GM23338 (cell line): ENCODE measurements around the gene COL1A1. TPM values are rescaled to one million over a fixed set of nuclear protein-coding genes. Genes with fewer than 3 reads are reported as not detected.

Source experiments
- ATAC-seq: fragments of 200-7000 bp; cut with Tn5 transposase; 3 replicates; pipeline ENCODE4 v1.9.1; 2020
- DNase-seq: peaks from one replicate; pipeline ENCODE4 v3.0.0-alpha.2; 2015; ENCODE audit warnings: low spot score
- H2AFZ ChIP-seq: fragments of 200-600 bp; sonication (generic); 2 replicates; pipeline ENCODE4 v1.8.0; 2016; ENCODE audit warnings: antibody characterized with exemption, mild to moderate bottlenecking, moderate library complexity
- H3F3A ChIP-seq: fragments of 200-600 bp; sonication (generic); replicated peaks from 2 replicates; pipeline ENCODE4 v1.8.0; 2017; ENCODE audit warnings: antibody characterized with exemption, mixed run types, low read depth
- H3K27ac ChIP-seq: fragments of 200-600 bp; sonication (generic); 2 replicates; pipeline ENCODE4 v1.6.1; 2016; ENCODE audit warnings: low read depth
- H3K27me3 ChIP-seq: fragments of 200-600 bp; sonication (generic); 2 replicates; pipeline ENCODE4 v1.8.0; 2016; ENCODE audit warnings: mild to moderate bottlenecking, mixed run types, moderate library complexity; ENCODE audit not compliant: insufficient read depth
- H3K36me3 ChIP-seq: fragments of 200-600 bp; sonication (generic); 2 replicates; pipeline ENCODE4 v1.8.0; 2016; ENCODE audit warnings: mild to moderate bottlenecking; ENCODE audit not compliant: insufficient read depth
- H3K4me1 ChIP-seq: fragments of 200-600 bp; sonication (generic); 2 replicates; pipeline ENCODE4 v1.8.0; 2016; ENCODE audit warnings: mild to moderate bottlenecking, moderate library complexity; ENCODE audit not compliant: insufficient read depth
- H3K4me2 ChIP-seq: fragments of 200-600 bp; sonication (generic); 2 replicates; pipeline ENCODE4 v1.7.1; 2017; ENCODE audit warnings: mixed run types
- H3K4me3 ChIP-seq: fragments of 200-600 bp; sonication (generic); 2 replicates; pipeline ENCODE4 v1.6.1; 2016; ENCODE audit warnings: mixed run types
- H3K79me2 ChIP-seq: fragments of 200-600 bp; sonication (generic); replicated peaks from 2 replicates; pipeline ENCODE4 v1.8.0; 2017; ENCODE audit warnings: mild to moderate bottlenecking; ENCODE audit not compliant: insufficient read depth
- H3K9me2 ChIP-seq: fragments of 200-600 bp; sonication (generic); 2 replicates; pipeline ENCODE4 v1.8.0; 2017; ENCODE audit not compliant: insufficient read depth
- H4K20me1 ChIP-seq: fragments of 200-600 bp; sonication (generic); replicated peaks from 2 replicates; pipeline ENCODE4 v1.8.0; 2017; ENCODE audit warnings: mild to moderate bottlenecking; ENCODE audit not compliant: insufficient read depth
- H3K27ac Mint-ChIP-seq: 2 replicates; pipeline ENCODE4 v1.8.0; 2020; ENCODE audit warnings: inconsistent platforms, mild to moderate bottlenecking, moderate library complexity, mixed read lengths
- H3K27me3 Mint-ChIP-seq: 3 replicates; pipeline ENCODE4 v1.8.0; 2022; ENCODE audit warnings: low read depth, mild to moderate bottlenecking, moderate library complexity, mixed read lengths, inconsistent platforms; ENCODE audit not compliant: insufficient read depth, poor library complexity
- H3K36me3 Mint-ChIP-seq: 3 replicates; pipeline ENCODE4 v1.8.0; 2021; ENCODE audit warnings: low read depth, mild to moderate bottlenecking, inconsistent platforms, moderate library complexity, mixed read lengths
- H3K4me1 Mint-ChIP-seq: 3 replicates; pipeline ENCODE4 v1.8.0; 2020; ENCODE audit warnings: mild to moderate bottlenecking, inconsistent platforms, mixed read lengths
- H3K4me3 Mint-ChIP-seq: 3 replicates; pipeline ENCODE4 v1.8.0; 2021; ENCODE audit warnings: moderate library complexity, mild to moderate bottlenecking, inconsistent platforms, mixed read lengths
- H3K9me3 Mint-ChIP-seq: 3 replicates; pipeline ENCODE4 v1.8.0; 2020; ENCODE audit warnings: moderate library complexity, mild to moderate bottlenecking, inconsistent platforms, mixed read lengths
- CREB1 ChIP-seq: fragments of 250-450 bp; sonication (Bioruptor Pico); IDR thresholded peaks from 2 replicates; pipeline ENCODE4 v1.5.0; 2020; ENCODE audit warnings: low read depth, mild to moderate bottlenecking, moderate library complexity
- EZH2phosphoT487 ChIP-seq: fragments of 200-600 bp; sonication (generic); IDR thresholded peaks from one replicate; pipeline ENCODE4 v1.8.1; 2018; ENCODE audit warnings: antibody characterized with exemption; ENCODE audit not compliant: unreplicated experiment
- JUNB ChIP-seq: IDR thresholded peaks from one replicate; pipeline ENCODE4 v1.6.1; 2016; ENCODE audit warnings: antibody characterized with exemption; ENCODE audit not compliant: unreplicated experiment
- NANOG ChIP-seq: IDR thresholded peaks from 2 replicates; pipeline ENCODE4 v1.6.1; 2016; ENCODE audit warnings: antibody characterized with exemption, borderline replicate concordance
- POLR2AphosphoS5 ChIP-seq: IDR thresholded peaks from 2 replicates; pipeline ENCODE4 v1.6.1; 2016; ENCODE audit warnings: antibody characterized with exemption, low read depth
- ZNF114 ChIP-seq: fragments of 250-450 bp; sonication (Bioruptor Pico); IDR thresholded peaks from 2 replicates; pipeline ENCODE4 v1.5.0; 2020; ENCODE audit warnings: mild to moderate bottlenecking, moderate library complexity
- ZNF331 ChIP-seq: fragments of 250-450 bp; sonication (Bioruptor Pico); IDR thresholded peaks from 2 replicates; pipeline ENCODE4 v1.5.0; 2020; ENCODE audit warnings: low read depth, mild to moderate bottlenecking, moderate library complexity
- polyA plus RNA-seq: library from polyadenylated mRNA; unstranded; fragments of >200 nt; fragmentation: Nextera tagmentation; extraction: Ambion mirVana; gene quantifications from 2 replicates; pipeline ENCODE4 v1.2.1, GENCODE V29; 2016
- total RNA-seq: library from RNA; depleted of rRNA; stranded (reverse); fragments of >200 nt; shearing (Covaris generic); gene quantifications from 2 replicates; pipeline ENCODE4 v1.2.3, GENCODE V29; 2014
- TF ChIP-seq, protein P1 (sequence below): IDR thresholded peaks from 2 replicates; pipeline ENCODE4 v1.6.1; 2016; ENCODE audit warnings: antibody characterized with exemption
- TF ChIP-seq, protein P2 (sequence below), 2 experiments: fragments of 200-600 bp in 1 of 2; sonication (generic) in 1 of 2; conservative IDR thresholded peaks; 2 replicates each; pipeline versions ENCODE4 v1.5.1 to v1.6.1; 2016 to 2017; ENCODE audit warnings: antibody characterized with exemption in 2 of 2, low read depth in 2 of 2, mild to moderate bottlenecking in 2 of 2, moderate library complexity in 1 of 2
- TF ChIP-seq, protein P3 (sequence below): fragments of 250-450 bp; sonication (Bioruptor Pico); IDR thresholded peaks from 2 replicates; pipeline ENCODE4 v1.5.0; 2020; ENCODE audit warnings: mild to moderate bottlenecking, moderate library complexity

Gene COL1A1
- total and polyA plus RNA-seq, 2 experiments from 2014 or later, result 21.2 to 34.3 TPM

DNA sequence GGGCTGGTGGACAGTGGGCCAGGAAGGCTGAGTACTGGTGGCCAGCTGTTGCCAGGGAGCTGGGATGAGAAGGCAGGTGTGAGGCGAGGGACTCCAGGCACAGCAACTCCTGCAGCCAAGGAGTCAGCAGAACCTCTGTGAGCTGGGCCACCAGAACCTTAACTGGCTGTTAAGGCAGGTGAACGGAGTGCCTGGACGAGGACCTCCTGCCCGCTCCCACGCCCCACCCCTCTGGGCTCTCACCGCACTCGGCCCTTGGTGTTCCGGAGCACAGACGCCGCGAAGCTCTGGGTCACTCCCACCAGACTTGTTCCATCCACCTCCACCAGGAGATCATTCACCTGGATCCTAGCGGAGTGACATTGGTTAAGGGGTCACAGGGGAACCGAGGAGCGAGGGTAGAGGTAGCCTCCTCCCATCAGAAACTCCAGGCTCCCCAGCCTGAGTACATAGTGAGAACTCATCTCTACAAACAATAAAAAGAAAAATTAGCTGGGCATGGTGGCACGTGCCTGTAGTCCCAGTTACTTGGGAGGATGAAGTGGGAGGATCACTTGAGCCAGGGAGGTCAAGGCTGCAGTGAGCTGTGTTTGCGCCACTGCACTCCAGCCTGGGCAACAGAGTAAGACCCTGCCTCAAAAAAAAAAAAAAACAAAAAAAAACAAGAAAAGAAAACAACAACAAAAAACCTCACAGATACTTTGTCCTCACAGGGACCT, 60.2 kb downstream of the COL1A1 start:
- H3K4me2 ChIP-seq, result no peak overlapping the region
- H3K79me2 ChIP-seq, result no peaks in the 10 kb centered on the region
- no peaks in the 10 kb centered on the region for H4K20me1 ChIP-seq
- no peak overlapping the region for H3K4me3 ChIP-seq
- H3K36me3 ChIP-seq, result no peaks in the 10 kb centered on the region; the same call in 1 of the 2 replicates
- TF ChIP-seq ZNF114 (CRISPR knock-in tag), result no peak
- no peak for TF ChIP-seq NANOG
- TF ChIP-seq JUNB, result no peak
- TF ChIP-seq ZNF331 (CRISPR knock-in tag), result no peak
- no peak for TF ChIP-seq CREB1 (CRISPR knock-in tag)
- TF ChIP-seq EZH2phosphoT487, result no peak
- Mint-ChIP-seq H3K4me1 (peaks cover 19% of the 10 kb centered on the region), H3K27me3 (peaks cover 25% of the 10 kb centered on the region), H3K36me3 (peaks cover 53% of the 10 kb centered on the region), H3K27ac (no peak overlapping the region), H3K9me3 (no peaks in the 10 kb centered on the region), H3K4me3 (no peak overlapping the region)
- no peaks in the 10 kb centered on the region for H3F3A ChIP-seq
- no peak overlapping the region for H2AFZ ChIP-seq
- ATAC-seq (no peak), DNase-seq (no peak)
- no peaks in the 10 kb centered on the region for H3K9me2 ChIP-seq
- H3K4me1 ChIP-seq, result peaks cover 5% of the 10 kb centered on the region
- no peak overlapping the region for H3K27ac ChIP-seq
- H3K27me3 ChIP-seq, result no peaks in the 10 kb centered on the region

DNA sequence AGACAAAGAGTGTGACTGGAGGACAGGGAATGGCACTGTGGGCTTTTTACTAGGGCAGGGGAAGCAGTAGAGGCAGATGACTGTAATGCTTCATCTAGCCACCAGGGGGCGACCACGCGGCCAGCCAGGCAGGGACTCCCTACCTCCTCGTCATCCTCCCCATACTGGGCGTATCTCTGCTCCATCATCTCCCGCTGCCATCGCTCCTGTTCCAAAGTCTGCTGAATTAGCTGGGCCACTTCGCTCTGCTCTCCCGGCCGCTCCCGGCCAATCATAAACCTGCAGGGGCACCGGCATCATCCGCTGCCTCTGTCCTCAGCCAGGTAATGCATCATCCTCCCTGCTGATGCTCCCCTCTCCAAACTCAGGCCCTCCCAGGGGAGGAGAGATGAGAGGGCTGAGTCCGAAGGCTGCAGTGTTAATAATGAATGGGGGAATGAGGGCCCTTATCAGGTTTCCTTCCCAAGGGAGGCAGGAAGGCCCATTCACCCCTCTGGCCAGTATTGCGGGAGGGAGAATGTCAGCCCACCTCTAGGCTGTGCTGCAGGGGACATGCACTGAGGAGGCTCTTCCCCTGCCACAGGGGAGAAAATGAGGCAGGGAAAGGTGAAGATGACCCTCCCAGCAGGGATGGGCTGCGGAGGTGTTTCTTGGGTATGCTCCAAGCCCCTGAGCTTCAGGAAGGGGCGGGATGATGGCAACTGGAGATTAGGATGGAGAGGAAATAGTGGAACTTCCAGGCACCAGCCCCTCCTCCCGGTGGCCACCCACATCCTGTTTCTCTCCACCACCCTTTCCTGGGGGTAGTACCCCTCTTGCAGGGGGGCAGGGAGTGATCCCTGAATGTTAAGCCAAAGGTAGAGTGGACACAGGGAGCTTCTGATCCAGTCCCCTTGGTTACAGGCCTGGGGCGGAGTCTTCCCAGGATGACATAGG, 61.2 kb downstream of the COL1A1 start:
- H3K36me3 Mint-ChIP-seq, result peaks cover 53% of the 10 kb centered on the region
- TF ChIP-seq, protein P1, sequence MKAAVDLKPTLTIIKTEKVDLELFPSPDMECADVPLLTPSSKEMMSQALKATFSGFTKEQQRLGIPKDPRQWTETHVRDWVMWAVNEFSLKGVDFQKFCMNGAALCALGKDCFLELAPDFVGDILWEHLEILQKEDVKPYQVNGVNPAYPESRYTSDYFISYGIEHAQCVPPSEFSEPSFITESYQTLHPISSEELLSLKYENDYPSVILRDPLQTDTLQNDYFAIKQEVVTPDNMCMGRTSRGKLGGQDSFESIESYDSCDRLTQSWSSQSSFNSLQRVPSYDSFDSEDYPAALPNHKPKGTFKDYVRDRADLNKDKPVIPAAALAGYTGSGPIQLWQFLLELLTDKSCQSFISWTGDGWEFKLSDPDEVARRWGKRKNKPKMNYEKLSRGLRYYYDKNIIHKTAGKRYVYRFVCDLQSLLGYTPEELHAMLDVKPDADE, result peak; percentile 29; the same call in 1 of the 2 replicates
- no peak for TF ChIP-seq POLR2AphosphoS5
- TF ChIP-seq, protein P2, sequence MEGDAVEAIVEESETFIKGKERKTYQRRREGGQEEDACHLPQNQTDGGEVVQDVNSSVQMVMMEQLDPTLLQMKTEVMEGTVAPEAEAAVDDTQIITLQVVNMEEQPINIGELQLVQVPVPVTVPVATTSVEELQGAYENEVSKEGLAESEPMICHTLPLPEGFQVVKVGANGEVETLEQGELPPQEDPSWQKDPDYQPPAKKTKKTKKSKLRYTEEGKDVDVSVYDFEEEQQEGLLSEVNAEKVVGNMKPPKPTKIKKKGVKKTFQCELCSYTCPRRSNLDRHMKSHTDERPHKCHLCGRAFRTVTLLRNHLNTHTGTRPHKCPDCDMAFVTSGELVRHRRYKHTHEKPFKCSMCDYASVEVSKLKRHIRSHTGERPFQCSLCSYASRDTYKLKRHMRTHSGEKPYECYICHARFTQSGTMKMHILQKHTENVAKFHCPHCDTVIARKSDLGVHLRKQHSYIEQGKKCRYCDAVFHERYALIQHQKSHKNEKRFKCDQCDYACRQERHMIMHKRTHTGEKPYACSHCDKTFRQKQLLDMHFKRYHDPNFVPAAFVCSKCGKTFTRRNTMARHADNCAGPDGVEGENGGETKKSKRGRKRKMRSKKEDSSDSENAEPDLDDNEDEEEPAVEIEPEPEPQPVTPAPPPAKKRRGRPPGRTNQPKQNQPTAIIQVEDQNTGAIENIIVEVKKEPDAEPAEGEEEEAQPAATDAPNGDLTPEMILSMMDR (conservative IDR thresholded peaks at IDR 0.05; ENCODE audit: low read depth in 2 of 2), result peak; percentile 70 to 94
- TF ChIP-seq ZNF331 (CRISPR knock-in tag), result no peak
- TF ChIP-seq, protein P3, sequence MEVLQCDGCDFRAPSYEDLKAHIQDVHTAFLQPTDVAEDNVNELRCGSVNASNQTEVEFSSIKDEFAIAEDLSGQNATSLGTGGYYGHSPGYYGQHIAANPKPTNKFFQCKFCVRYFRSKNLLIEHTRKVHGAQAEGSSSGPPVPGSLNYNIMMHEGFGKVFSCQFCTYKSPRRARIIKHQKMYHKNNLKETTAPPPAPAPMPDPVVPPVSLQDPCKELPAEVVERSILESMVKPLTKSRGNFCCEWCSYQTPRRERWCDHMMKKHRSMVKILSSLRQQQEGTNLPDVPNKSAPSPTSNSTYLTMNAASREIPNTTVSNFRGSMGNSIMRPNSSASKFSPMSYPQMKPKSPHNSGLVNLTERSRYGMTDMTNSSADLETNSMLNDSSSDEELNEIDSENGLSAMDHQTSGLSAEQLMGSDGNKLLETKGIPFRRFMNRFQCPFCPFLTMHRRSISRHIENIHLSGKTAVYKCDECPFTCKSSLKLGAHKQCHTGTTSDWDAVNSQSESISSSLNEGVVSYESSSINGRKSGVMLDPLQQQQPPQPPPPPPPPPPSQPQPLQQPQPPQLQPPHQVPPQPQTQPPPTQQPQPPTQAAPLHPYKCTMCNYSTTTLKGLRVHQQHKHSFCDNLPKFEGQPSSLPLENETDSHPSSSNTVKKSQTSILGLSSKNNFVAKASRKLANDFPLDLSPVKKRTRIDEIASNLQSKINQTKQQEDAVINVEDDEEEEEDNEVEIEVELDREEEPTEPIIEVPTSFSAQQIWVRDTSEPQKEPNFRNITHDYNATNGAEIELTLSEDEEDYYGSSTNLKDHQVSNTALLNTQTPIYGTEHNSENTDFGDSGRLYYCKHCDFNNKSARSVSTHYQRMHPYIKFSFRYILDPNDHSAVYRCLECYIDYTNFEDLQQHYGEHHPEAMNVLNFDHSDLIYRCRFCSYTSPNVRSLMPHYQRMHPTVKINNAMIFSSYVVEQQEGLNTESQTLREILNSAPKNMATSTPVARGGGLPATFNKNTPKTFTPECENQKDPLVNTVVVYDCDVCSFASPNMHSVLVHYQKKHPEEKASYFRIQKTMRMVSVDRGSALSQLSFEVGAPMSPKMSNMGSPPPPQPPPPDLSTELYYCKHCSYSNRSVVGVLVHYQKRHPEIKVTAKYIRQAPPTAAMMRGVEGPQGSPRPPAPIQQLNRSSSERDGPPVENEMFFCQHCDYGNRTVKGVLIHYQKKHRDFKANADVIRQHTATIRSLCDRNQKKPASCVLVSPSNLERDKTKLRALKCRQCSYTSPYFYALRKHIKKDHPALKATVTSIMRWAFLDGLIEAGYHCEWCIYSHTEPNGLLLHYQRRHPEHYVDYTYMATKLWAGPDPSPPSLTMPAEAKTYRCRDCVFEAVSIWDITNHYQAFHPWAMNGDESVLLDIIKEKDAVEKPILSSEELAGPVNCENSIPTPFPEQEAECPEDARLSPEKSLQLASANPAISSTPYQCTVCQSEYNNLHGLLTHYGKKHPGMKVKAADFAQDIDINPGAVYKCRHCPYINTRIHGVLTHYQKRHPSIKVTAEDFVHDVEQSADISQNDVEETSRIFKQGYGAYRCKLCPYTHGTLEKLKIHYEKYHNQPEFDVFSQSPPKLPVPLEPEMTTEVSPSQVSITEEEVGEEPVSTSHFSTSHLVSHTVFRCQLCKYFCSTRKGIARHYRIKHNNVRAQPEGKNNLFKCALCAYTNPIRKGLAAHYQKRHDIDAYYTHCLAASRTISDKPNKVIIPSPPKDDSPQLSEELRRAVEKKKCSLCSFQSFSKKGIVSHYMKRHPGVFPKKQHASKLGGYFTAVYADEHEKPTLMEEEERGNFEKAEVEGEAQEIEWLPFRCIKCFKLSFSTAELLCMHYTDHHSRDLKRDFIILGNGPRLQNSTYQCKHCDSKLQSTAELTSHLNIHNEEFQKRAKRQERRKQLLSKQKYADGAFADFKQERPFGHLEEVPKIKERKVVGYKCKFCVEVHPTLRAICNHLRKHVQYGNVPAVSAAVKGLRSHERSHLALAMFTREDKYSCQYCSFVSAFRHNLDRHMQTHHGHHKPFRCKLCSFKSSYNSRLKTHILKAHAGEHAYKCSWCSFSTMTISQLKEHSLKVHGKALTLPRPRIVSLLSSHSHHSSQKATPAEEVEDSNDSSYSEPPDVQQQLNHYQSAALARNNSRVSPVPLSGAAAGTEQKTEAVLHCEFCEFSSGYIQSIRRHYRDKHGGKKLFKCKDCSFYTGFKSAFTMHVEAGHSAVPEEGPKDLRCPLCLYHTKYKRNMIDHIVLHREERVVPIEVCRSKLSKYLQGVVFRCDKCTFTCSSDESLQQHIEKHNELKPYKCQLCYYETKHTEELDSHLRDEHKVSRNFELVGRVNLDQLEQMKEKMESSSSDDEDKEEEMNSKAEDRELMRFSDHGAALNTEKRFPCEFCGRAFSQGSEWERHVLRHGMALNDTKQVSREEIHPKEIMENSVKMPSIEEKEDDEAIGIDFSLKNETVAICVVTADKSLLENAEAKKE (CRISPR knock-in tag), result no peak

More for the DNA sequence above, 61.2 kb downstream of the COL1A1 start:
- Histone ChIP-seq H3K4me1 (peaks cover 5% of the 10 kb centered on the region), H3K9me2 (no peaks in the 10 kb centered on the region), H3K27ac (no peak overlapping the region), H3F3A (no peaks in the 10 kb centered on the region), H4K20me1 (no peaks in the 10 kb centered on the region), H2AFZ (no peak overlapping the region), H3K4me2 (peak overlapping the region; percentile 33; the same call in 1 of the 2 replicates), H3K4me3 (peak overlapping the region; percentile 24; the same call in 1 of the 2 replicates), H3K79me2 (no peaks in the 10 kb centered on the region), H3K36me3 (no peaks in the 10 kb centered on the region; the same call in 1 of the 2 replicates), H3K27me3 (no peaks in the 10 kb centered on the region)
- Mint-ChIP-seq H3K4me3 (no peak overlapping the region; the same call in 2 of the 3 replicates), H3K4me1 (peaks cover 15% of the 10 kb centered on the region), H3K27me3 (peaks cover 23% of the 10 kb centered on the region), H3K9me3 (no peaks in the 10 kb centered on the region), H3K27ac (no peak overlapping the region)
- DNase-seq (peak; percentile 92), ATAC-seq (peak; percentile 95)
